ENCODE results near the gene ISM1.

The ISM1 gene

DNA sequence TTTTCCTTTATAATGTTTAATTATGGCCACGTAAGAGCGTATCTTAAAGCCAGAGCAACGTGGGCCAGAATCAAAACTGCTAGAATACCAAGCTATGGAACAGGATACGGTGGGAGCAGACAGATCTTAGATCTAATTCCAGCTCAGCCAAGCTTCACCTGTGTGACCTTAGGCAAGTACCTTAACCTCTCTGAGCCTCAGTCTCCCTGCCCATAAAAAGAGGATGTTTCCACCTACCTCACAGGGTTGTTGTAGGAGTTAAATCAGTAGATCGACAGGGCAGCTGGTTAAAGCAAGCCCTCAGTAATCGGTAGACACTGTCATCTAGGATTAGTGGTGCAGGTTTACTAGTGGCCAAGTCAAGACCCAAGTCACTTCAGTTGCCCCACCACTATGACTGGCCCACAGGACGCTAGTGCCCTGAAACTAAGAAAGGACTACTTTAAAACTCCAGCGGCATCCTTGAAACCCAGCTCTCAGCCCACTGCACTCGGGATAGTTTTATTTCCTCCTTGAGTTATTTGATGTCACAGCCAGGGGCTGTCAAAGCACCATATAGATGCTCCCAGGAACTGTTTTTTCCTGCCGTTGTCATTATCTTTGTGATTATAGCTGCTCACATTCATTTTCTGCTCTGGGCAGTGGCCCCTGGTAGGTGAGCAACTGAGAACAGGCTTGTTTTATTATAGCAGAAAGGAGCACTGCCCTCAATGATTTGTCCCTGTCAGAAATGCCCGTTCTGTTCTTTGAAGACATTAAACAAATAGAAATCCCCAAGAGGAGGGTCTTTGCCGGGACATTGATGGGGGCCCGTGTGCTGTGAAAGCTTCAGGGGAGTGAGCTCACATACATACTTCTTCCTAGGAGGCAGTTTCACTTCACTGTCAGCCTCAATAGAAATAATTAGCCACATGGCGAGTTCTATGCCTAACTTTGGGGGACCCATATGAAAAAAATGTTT lies 63.1 kb downstream of the ISM1 start:
- DNase-seq (ENCODE audit: low spot score): no peak

GRCh38 chr20:13284830-13285229 lies 63.8 kb downstream of the ISM1 start:
- DNase-seq (ENCODE audit: low spot score): no peak

GRCh38 chr20:13285408-13285807 lies 64.3 kb downstream of the ISM1 start:
- no peak for DNase-seq (ENCODE audit: low spot score)

- DNase-seq (ENCODE audit: low spot score): no peak
Observed at GRCh38 chr20:13286052-13286451, 65.0 kb downstream of the ISM1 start.

GRCh38 chr20:13286607-13287006 lies 65.5 kb downstream of the ISM1 start:
- DNase-seq (ENCODE audit: low spot score): no peak

- DNase-seq (ENCODE audit: low spot score): no peak
Observed at GRCh38 chr20:13288357-13288756, 67.3 kb downstream of the ISM1 start.

DNA sequence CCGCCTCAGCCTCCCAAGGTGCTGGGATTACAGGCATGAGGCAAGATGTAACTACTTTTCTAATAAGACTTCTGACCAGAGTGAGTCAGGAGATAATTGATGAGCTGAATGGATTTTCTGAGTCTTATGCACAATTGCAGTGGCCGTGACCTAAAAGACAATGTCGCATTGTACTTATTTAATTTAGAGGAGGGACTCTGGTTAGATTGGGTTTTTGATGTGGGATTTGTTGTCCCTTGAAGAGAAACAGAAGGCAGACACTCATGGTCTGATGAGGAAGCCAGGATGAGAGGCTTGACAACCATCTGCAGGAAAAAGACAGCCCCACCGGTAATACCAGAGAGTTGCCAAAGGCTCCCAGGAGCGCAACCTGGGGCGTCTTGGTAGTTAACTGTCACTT lies 68.0 kb downstream of the ISM1 start:
- DNase-seq (ENCODE audit: low spot score): no peak

GRCh38 chr20:13290724-13291123 lies 69.7 kb downstream of the ISM1 start:
- no peak for DNase-seq (ENCODE audit: low spot score)

DNA sequence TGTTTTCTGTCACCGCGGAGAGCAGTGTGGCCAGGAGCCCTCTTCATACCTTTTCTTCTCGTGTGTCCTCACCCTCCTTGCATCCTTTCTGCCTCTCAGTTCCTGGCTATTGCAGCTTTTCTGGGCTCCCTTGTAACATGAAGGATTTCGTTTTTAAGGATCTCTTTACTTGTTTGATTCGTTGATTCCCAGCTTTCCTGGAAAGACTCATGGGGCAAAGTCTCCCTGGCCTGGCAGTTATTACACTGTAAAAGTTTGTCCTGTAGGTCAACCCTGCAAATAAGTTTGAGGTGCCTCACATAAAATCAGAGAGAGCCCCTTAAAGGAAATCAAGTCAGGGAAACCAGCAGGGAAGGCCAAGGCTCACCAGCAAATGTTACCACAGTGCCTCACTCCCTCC lies 70.1 kb downstream of the ISM1 start:
- DNase-seq (ENCODE audit: low spot score): no peak

DNA sequence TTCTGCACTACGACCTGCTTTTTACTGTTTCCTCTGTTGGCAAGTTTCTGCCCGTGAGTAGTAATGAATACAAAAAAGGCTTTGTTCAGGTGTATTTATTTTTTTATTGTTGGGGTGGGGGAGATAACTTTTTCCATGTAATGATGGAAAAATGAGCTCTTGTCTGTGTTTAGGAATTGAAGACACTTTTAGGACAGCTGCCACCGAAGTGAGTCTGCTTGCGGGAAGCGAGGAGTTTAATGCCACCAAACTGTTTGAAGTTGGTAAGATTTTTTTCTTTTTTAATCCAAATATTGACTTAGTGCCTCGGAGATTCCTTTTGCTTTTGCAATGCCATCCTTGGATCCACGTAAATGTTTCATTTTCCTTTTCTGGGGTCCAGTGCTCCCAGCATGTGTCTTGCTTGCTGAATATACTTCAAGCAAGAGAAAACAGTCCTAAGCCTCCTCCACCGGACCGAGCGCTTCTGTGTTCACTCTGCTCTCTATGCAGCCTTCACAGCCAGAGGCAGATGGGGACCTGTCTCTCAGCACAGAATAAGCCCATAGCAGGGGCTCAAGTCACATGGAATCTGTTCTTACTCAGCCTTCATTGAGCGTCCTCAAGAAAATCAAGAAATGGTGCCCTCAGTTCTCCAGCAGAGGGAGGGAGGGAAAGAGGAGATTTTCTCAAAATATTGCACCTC lies 71.3 kb downstream of the ISM1 start:
- DNase-seq (ENCODE audit: low spot score): no peak

DNA sequence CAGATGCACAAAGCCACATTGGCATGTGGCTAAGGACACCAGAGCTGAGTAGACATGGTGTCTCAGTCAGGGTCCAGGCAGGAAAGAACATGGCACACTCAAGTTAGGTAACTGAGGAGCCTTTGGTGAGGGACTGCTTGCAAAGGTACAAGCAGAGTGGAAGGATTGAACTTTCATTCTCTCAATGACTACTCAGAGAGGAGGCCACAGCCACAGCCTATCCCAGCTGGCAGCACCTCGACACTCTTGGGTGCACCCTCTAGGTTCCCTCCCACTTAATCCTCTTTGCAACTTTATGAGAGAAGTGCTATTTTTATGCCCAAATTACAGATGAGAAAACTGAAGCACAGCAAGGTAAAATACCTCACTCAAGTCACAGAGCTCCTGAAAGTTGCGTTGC lies 73.4 kb downstream of the ISM1 start:
- DNase-seq (ENCODE audit: low spot score): no peak

GRCh38 chr20:13295637-13296036 lies 74.6 kb downstream of the ISM1 start:
- no peak for DNase-seq (ENCODE audit: low spot score)

- no peak for DNase-seq (ENCODE audit: low spot score)
Observed at GRCh38 chr20:13296070-13296469, 75.0 kb downstream of the ISM1 start.

DNA sequence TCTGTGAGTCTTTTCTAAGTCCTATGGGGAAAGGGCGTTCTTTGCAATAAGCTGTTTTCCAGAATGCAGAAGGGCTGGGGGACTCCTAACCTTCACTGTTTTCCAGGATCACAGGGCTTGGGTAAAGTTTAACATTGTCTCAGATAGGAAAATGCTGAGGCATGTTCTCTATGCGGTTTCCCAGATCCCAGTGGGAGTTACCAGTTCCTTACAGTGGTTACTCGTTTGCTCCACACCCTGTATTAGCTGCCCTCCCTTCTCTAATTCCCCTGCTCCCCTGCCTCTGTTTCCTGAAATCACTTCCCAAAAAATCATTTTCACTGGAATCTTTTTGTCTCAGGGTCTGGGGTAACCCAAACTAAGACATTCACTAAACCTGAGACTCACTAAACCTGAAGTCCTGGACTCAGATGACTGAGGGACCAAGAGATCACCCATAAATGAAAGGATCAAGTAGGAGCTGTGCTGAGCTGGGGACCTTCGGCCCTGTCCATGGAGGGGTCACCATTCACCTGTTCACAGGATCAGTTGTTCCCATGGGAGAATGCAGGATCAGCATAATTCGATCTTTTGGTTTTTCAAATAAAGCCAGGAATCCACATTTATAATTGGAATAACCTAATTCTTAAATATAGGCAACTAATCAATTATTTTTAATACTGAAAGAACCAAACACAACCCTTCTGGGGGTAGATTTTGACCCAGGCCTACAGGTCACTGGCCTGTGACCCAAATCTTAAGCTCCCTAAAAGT lies 76.2 kb downstream of the ISM1 start:
- DNase-seq (ENCODE audit: low spot score): no peak

- DNase-seq (ENCODE audit: low spot score): no peak
Observed at GRCh38 chr20:13298692-13299373, 77.8 kb downstream of the ISM1 start.

DNA sequence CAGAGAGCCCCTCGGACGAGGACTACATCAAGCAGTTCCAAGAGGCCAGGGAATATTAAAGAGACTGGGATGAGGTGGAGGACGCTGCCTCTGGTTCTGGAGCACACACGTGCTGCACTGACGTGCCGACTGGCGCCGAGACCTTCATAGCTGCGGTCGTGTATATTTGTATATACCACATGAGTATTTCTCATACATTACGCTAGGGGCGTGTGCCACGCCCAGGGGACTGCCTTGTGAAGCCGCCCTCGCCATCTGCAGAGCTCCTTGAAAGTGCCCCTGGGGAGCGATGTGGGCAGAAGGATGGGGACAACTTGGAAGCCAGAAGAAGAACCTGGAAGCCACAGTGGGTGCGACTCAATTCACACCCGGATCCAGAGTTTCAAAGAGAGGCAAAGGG lies 78.3 kb downstream of the ISM1 start:
- no peak for DNase-seq (ENCODE audit: low spot score)

DNA sequence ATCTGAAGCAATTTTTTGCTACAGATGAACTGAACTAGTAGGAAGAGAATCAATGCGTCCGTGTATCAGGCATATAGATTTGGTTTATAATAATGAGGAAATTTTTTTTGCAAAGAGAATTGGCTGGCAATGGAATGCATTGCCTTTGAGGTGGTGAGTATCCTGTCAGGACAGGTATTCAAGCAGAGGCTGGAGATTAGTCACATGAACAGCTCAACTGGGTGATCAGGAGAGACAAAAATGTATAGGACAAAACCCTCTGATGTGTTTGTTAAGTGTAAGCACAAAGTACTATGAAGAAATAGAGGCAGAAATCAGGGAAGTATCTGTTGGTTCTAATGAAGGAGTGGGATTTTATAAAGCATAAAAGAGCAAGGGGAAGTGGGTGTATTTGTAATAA lies 80.5 kb downstream of the ISM1 start:
- no peak for DNase-seq (ENCODE audit: low spot score)

DNA sequence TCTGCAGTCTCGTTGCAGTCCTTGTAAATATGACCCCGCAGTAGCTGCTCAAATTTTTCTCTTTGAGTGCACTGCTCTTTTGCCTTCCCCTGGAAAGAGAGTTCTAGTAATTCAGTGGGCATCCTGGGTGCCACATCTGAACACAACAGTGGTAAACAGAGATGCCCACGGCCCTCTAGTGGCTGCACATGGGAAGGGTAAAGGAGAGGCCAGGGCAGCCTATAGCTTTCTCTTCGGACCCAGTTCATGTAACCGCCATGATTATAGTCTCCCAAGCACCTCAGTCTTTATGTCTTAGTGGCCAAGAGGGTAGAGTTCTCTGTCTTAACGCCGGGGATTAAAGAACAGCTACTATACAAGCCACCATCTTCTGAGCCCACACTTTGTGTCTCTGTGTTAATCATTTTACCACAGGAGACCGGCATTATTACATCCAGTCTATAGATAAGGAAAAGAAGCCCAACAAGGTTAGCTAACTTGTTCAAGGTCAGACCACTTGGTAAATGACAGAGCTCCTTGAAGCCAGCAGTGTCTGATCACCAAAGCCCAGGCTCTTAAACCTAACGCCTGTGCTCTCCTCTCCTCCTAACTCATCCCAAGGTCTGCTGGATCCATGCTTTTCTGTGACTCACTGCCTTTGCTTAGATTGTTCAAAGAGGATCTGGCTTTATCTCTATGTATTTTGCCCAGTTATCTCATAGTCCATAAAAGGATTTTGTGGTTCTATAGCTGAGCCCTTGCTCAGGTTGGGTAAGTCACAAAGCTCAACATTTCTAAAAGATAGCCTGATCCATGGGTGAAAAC lies 81.8 kb downstream of the ISM1 start:
- DNase-seq (ENCODE audit: low spot score): peak; percentile 16

DNA sequence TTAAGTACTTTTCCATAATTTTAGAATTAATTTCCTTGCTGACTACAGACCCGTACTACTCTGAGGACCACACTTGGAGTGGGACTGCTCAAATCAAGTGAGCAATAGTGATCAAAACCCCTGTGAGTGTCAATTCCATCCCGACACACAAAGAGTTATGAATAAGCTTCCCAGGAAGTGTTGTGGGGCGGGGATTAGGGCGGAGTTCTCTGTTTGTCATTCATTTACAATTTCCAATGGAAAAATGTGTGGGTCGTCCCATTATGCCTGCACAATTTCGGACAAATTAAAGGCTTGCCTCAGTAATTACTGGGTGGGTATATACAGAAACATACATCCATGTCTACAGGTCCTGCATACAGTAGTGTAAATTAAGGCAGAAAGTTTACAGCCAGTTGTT lies 84.2 kb downstream of the ISM1 start:
- DNase-seq (ENCODE audit: low spot score): no peak

GRCh38 chr20:13307562-13308163 lies 86.6 kb downstream of the ISM1 start:
- DNase-seq (ENCODE audit: low spot score): no peak

DNA sequence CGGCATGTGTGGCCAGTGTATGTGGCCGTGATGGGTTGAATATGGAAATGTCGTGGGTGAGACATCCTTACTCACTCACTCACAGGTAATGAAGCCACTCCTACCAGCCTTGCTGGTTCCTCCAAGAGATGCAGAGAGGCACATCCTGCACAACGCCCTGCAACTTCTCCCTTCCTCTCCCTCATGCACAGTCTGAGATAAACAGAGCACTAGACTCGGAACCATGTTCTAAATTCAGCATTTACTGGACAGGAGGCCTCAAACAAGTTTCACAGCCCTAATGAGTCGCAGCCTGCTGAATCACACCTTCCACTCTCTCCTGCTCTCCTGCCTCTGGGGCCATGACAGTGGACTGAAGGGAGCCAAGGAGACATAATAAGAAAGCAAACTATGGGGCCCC lies 91.2 kb downstream of the ISM1 start:
- no peak for DNase-seq (ENCODE audit: low spot score)

Data from hepatic stellate cell (primary cell).